Activated CD4-positive, alpha-beta T cell treated with anti-CD3 and anti-CD28 coated beads, Interleukin-2, amount 50 U/mL, for 4 hours (primary cell): ENCODE data around the gene EXD3.
A peak's percentile ranks its signal among the peaks of the same experiment; 100 is the strongest.

Experiments used
- DNase-seq, 2 experiments: peaks; one replicate each; pipeline ENCODE4 v3.0.0-alpha.2; 2020

Gene EXD3

GRCh38 chr9:137409515-137409914, 13.4 kb downstream of the EXD3 start:
- no peak for DNase-seq

GRCh38 chr9:137408651-137409405, 14.1 kb downstream of the EXD3 start:
- no peak for DNase-seq

- DNase-seq: no peak
Measured at GRCh38 chr9:137407590-137408300, 15.2 kb downstream of the EXD3 start.

GRCh38 chr9:137406876-137407589, 15.9 kb downstream of the EXD3 start:
- peak; percentile 55 to 59 for DNase-seq

- no peak for DNase-seq
Measured at GRCh38 chr9:137406085-137406760, 16.7 kb downstream of the EXD3 start.

- no peak for DNase-seq
Measured at GRCh38 chr9:137405677-137406081, 17.3 kb downstream of the EXD3 start.

- no peak for DNase-seq
Measured at GRCh38 chr9:137404961-137405567, 17.9 kb downstream of the EXD3 start.

- no peak for DNase-seq
Measured at GRCh38 chr9:137403269-137403668, 19.7 kb downstream of the EXD3 start.

GRCh38 chr9:137402746-137403145, 20.2 kb downstream of the EXD3 start:
- DNase-seq: no peak

- no peak for DNase-seq
Measured at GRCh38 chr9:137398561-137399468, 24.1 kb downstream of the EXD3 start.

- no peak for DNase-seq
Measured at GRCh38 chr9:137397675-137398423, 25.1 kb downstream of the EXD3 start.

GRCh38 chr9:137396634-137397367, 26.2 kb downstream of the EXD3 start:
- no peak for DNase-seq

- no peak for DNase-seq
Measured at GRCh38 chr9:137396227-137396626, 26.7 kb downstream of the EXD3 start.

- DNase-seq: no peak
Measured at GRCh38 chr9:137395666-137396010, 27.3 kb downstream of the EXD3 start.

GRCh38 chr9:137394866-137395665, 27.9 kb downstream of the EXD3 start:
- DNase-seq: no peak

- DNase-seq: no peak
Measured at GRCh38 chr9:137393176-137394150, 29.5 kb downstream of the EXD3 start.

GRCh38 chr9:137392232-137393007, 30.5 kb downstream of the EXD3 start:
- no peak for DNase-seq
